HG03139 (cell line): ENCODE measurements around the gene GYS1.
A peak's percentile ranks its signal among the peaks of the same experiment; 100 is the strongest.

Source experiments
- ATAC-seq: cut with Tn5 transposase; IDR thresholded peaks from one replicate; pipeline ENCODE4 v1.9.1; 2021; ENCODE audit not compliant: unreplicated experiment

Gene GYS1

GRCh38 chr19:48990400-48990799 is 2.7 kb downstream of the GYS1 start:
- no peak for ATAC-seq

GRCh38 chr19:48989701-48990291 is 3.3 kb downstream of the GYS1 start:
- no peak for ATAC-seq

GRCh38 chr19:48988860-48989259 is 4.2 kb downstream of the GYS1 start:
- no peak for ATAC-seq

- ATAC-seq: no peak
Measured at GRCh38 chr19:48988286-48988685, 4.8 kb downstream of the GYS1 start.

GRCh38 chr19:48987323-48987722 is 5.8 kb downstream of the GYS1 start:
- ATAC-seq: no peak

GRCh38 chr19:48986211-48986610 is 6.9 kb downstream of the GYS1 start:
- no peak for ATAC-seq

GRCh38 chr19:48985711-48986110 is 7.4 kb downstream of the GYS1 start:
- no peak for ATAC-seq

GRCh38 chr19:48982280-48982679 is 10.8 kb downstream of the GYS1 start:
- ATAC-seq: no peak

GRCh38 chr19:48977061-48977460 is 16.0 kb downstream of the GYS1 start:
- ATAC-seq: no peak

GRCh38 chr19:48975947-48976847 is 16.9 kb downstream of the GYS1 start:
- no peak for ATAC-seq

GRCh38 chr19:48970923-48971395 is 22.1 kb downstream of the GYS1 start:
- ATAC-seq: no peak

- no peak for ATAC-seq
Measured at GRCh38 chr19:48970139-48970766, 22.9 kb downstream of the GYS1 start.

GRCh38 chr19:48969276-48970138 is 23.6 kb downstream of the GYS1 start:
- ATAC-seq: no peak

- ATAC-seq: no peak
Measured at GRCh38 chr19:48968813-48969218, 24.3 kb downstream of the GYS1 start.

- ATAC-seq: no peak
Measured at GRCh38 chr19:48968179-48968661, 24.9 kb downstream of the GYS1 start.

GRCh38 chr19:48967346-48968178 is 25.5 kb downstream of the GYS1 start:
- no peak for ATAC-seq

GRCh38 chr19:48966541-48967345 is 26.4 kb downstream of the GYS1 start:
- ATAC-seq: no peak

- ATAC-seq: peak; percentile 14
Measured at GRCh38 chr19:48965806-48966540, 27.1 kb downstream of the GYS1 start.
